B cell (primary cell): ENCODE measurements around the gene TXNDC17. TPM values are rescaled to one million over a fixed set of nuclear protein-coding genes. Genes with fewer than 3 reads are reported as not detected.
A peak's percentile ranks its signal among the peaks of the same experiment; 100 is the strongest.

Experiments used
- ATAC-seq: fragments of 200-7000 bp; cut with Tn5 transposase; one replicate; pipeline ENCODE4 v1.10.0; 2021; ENCODE audit warnings: low read depth, mild to moderate bottlenecking, moderate number of reproducible peaks, moderate library complexity
- CTCF ChIA-PET: fragments of 350-600 bp; sonication (Branson Sonifier 250); formaldehyde crosslinking; loops from one replicate; lab custom pipeline; 2021; ENCODE audit warnings: antibody characterized with exemption, inconsistent platforms; lab: Charles Lee
- POLR2A ChIA-PET: fragments of 350-600 bp; sonication (Branson Sonifier 250); formaldehyde crosslinking; loops from one replicate; lab custom pipeline; 2021; ENCODE audit warnings: antibody characterized with exemption; lab: Charles Lee
- DNase-seq: peaks from one replicate; pipeline ENCODE4 v3.0.0; 2013
- H2AFZ ChIP-seq: 2 replicates; pipeline ENCODE4 v1.6.1; 2012; ENCODE audit warnings: mild to moderate bottlenecking, low read depth, low read length; ENCODE audit not compliant: insufficient read depth, poor library complexity, severe bottlenecking
- H3K27ac ChIP-seq, 2 donors: 1 replicate in 1 of 2; 2 replicates in 1 of 2; pipeline ENCODE4 v1.5.1; 2012 to 2013; ENCODE audit warnings: low read length in 2 of 2, mild to moderate bottlenecking in 2 of 2, moderate library complexity in 1 of 2
- H3K27me3 ChIP-seq, 4 experiments: fragments of 200-600 bp in 1 of 4; sonication (generic) in 1 of 4; replicated peaks in 1 of 4; 1 replicate in 2 of 4; 2 replicates in 2 of 4; pipeline versions ENCODE4 v1.6.1 to v1.7.0; 2013 to 2016; ENCODE audit warnings: low read length in 3 of 4, mild to moderate bottlenecking in 2 of 4, mixed read lengths in 1 of 4, moderate library complexity in 1 of 4; ENCODE audit not compliant: insufficient read depth in 4 of 4, control insufficient read depth in 3 of 4; ENCODE audit errors: control extremely low read depth in 1 of 4
- H3K36me3 ChIP-seq, 2 experiments: replicated peaks in 1 of 2; 1 replicate in 1 of 2; 2 replicates in 1 of 2; pipeline versions ENCODE4 v1.6.1 to v1.7.1; 2013; ENCODE audit warnings: low read length in 1 of 2; ENCODE audit not compliant: insufficient read depth in 2 of 2, control insufficient read depth in 1 of 2; ENCODE audit errors: control extremely low read depth in 1 of 2, extremely low read depth in 1 of 2
- H3K4me1 ChIP-seq, 2 donors: fragments of 200-600 bp in 1 of 2; sonication (generic) in 1 of 2; 1 replicate in 1 of 2; 2 replicates in 1 of 2; pipeline versions ENCODE4 v1.5.1 to v1.6.1; 2013 to 2017; ENCODE audit warnings: low read length in 2 of 2; ENCODE audit not compliant: control insufficient read depth in 2 of 2, insufficient read depth in 2 of 2
- H3K4me2 ChIP-seq: replicated peaks from 2 replicates; pipeline ENCODE3; 2012; ENCODE audit warnings: mild to moderate bottlenecking, low read depth, low read length; ENCODE audit not compliant: poor library complexity, severe bottlenecking
- H3K4me3 ChIP-seq, 5 experiments: fragments of 200-600 bp in 1 of 5; sonication (generic) in 1 of 5; 1 replicate in 3 of 5; 2 replicates in 2 of 5; pipeline versions ENCODE4 v1.5.1 to v1.7.0; 2011 to 2016; ENCODE audit warnings: low read length in 4 of 5, mild to moderate bottlenecking in 4 of 5, low read depth in 2 of 5, control low read depth in 1 of 5, moderate library complexity in 1 of 5; ENCODE audit not compliant: insufficient read depth in 1 of 5; ENCODE audit errors: control extremely low read depth in 1 of 5, extremely low read depth in 1 of 5
- H3K79me2 ChIP-seq: fragments of 200-600 bp; sonication (generic); one replicate; pipeline ENCODE4 v1.6.0; 2016; ENCODE audit warnings: low read length; ENCODE audit not compliant: control insufficient read depth, insufficient read depth
- H3K9ac ChIP-seq: fragments of 200-600 bp; sonication (generic); 2 replicates; pipeline ENCODE4 v1.6.1; 2017; ENCODE audit warnings: mild to moderate bottlenecking, low read length, moderate library complexity
- H3K9me3 ChIP-seq, 3 donors: one replicate each; pipeline versions ENCODE4 v1.6.1 to v1.7.1; 2013; ENCODE audit warnings: low read length in 2 of 3; ENCODE audit not compliant: control insufficient read depth in 2 of 3, insufficient read depth in 1 of 3; ENCODE audit errors: control extremely low read depth in 1 of 3
- H4K20me1 ChIP-seq: 2 replicates; pipeline ENCODE4 v1.6.0; 2012; ENCODE audit warnings: mild to moderate bottlenecking, low read length; ENCODE audit not compliant: insufficient read depth, control insufficient read depth, poor library complexity, severe bottlenecking
- H3K27ac Mint-ChIP-seq: one replicate; pipeline ENCODE4 v1.8.0; 2021; ENCODE audit warnings: mixed read lengths
- H3K27me3 Mint-ChIP-seq: one replicate; pipeline ENCODE4 v1.8.0; 2021; ENCODE audit warnings: mixed read lengths
- H3K4me1 Mint-ChIP-seq: one replicate; pipeline ENCODE4 v1.8.0; 2021; ENCODE audit warnings: mixed read lengths
- H3K4me3 Mint-ChIP-seq: one replicate; pipeline ENCODE4 v1.8.0; 2021; ENCODE audit warnings: mixed read lengths
- H3K9me3 Mint-ChIP-seq: one replicate; pipeline ENCODE4 v1.8.0; 2022; ENCODE audit warnings: mixed read lengths; ENCODE audit not compliant: insufficient read depth
- CTCF ChIP-seq: fragments of 200-600 bp; IDR thresholded peaks from one replicate; pipeline ENCODE4 v1.8.0; 2022; ENCODE audit warnings: antibody characterized with exemption, mild to moderate bottlenecking
- EZH2 ChIP-seq: IDR thresholded peaks from 2 replicates; pipeline ENCODE4 v1.6.1; 2012; ENCODE audit warnings: borderline replicate concordance, low read depth, mild to moderate bottlenecking, moderate library complexity, low read length; ENCODE audit not compliant: insufficient read depth, poor library complexity, severe bottlenecking
- WGBS: methylation state at CpG from one replicate; pipeline ENCODE4 v1.1.5; 2013; ENCODE audit warnings: missing lambda C conversion rate; ENCODE audit not compliant: insufficient coverage; 5-methylcytosine and 5-hydroxymethylcytosine counted together
- intact Hi-C: fragments of 100-400 bp; cut with micrococcal nuclease; formaldehyde crosslinking; loops from one replicate; pipeline ENCODE4 v1.10.0; 2022
- polyA plus RNA-seq: library from polyadenylated mRNA; depleted of rRNA; stranded (reverse); fragments of >200 nt; gene quantifications from 2 replicates; pipeline ENCODE4 v1.2.3, GENCODE V29; 2012
- total RNA-seq, 2 donors: library from RNA; stranded (reverse); fragments of 120-200 nt in 1 of 2; gene quantifications; 1 replicate in 1 of 2; 2 replicates in 1 of 2; pipeline versions ENCODE4 v1.2.3 to v1.2.4, GENCODE V29; 2013 to 2022

Gene TXNDC17
- total and polyA plus RNA-seq, 2 donors (not counting 1 experiment from before 2014, with no cell fraction given): 19.5 to 33.7 TPM

GRCh38 chr17:6639586-6640535 is 999 bp upstream of the TXNDC17 start:
- Mint-ChIP-seq H3K27me3 (no peaks in the 10 kb centered on the region), H3K4me3 (peak overlapping the region; percentile 98), H3K4me1 (peaks cover 37% of the 10 kb centered on the region), H3K27ac (peak overlapping the region; percentile 99), H3K9me3 (no peaks in the 10 kb centered on the region)
- WGBS: under 1% methylated on average over 58 of the region's 67 CpGs
- Histone ChIP-seq H3K36me3 (peaks cover 1 to 21% of the 10 kb centered on the region in 2 experiments), H3K27me3 (no peaks in the 10 kb centered on the region), H2AFZ (peak overlapping the region; percentile 99), H3K9me3 (no peaks in the 10 kb centered on the region), H3K4me2 (peak overlapping the region; percentile 87), H4K20me1 (peaks cover 6% of the 10 kb centered on the region), H3K4me3 (peak overlapping the region in 4 of 5 experiments; percentile 83 to 94 (median 90)), H3K27ac (peak overlapping the region; percentile 64 to 89), H3K79me2 (peaks cover 47% of the 10 kb centered on the region), H3K9ac (peak overlapping the region; percentile 90), H3K4me1 (peaks cover 22 to 30% of the 10 kb centered on the region in 2 donors)
- DNase-seq (no peak), ATAC-seq (peak; percentile 7)
- TF ChIP-seq EZH2 (no peak), CTCF (no peak)
- ChIA-PET POLR2A (interaction anchor here (1.0 to 1.2 kb wide), 2 partner anchors 17 to 22 kb away, joined by 3 read pairs; no protein-coding TSS in a partner anchor), CTCF (interaction anchor here (0.6 kb wide), 1 partner anchor 982 kb away, joined by 3 read pairs; no protein-coding TSS in a partner anchor)
- intact Hi-C loops: loop anchor here (1.0 to 2.0 kb wide), 2 partner anchors 17 to 196 kb away; partner anchors contain the start of gene PIMREG
